IMR-90 (cell line): ENCODE results near the gene CNTN5. TPM values are rescaled to one million over a fixed set of nuclear protein-coding genes. Genes with fewer than 3 reads are reported as not detected.

Source experiments
- ATAC-seq: fragments of 200-7000 bp; cut with Tn5 transposase; 2 replicates; pipeline ENCODE4 v1.9.1; 2020; ENCODE audit warnings: low read depth, mild to moderate bottlenecking, moderate library complexity
- BruUV-seq: library from RNA; stranded (reverse); fragments of 400-500 nt; replicated peaks from 2 replicates; lab custom pipeline; 2021; lab: Mats Ljungman, UMichigan
- CTCF ChIA-PET: fragments of 300-600 bp; formaldehyde crosslinking; extraction: SDS; loops from one replicate; lab custom pipeline; 2021; ENCODE audit warnings: antibody characterized with exemption; lab: Yijun Ruan, JAX
- POLR2A ChIA-PET: fragments of 300-600 bp; sonication (Branson Sonifier 250); formaldehyde crosslinking; loops from one replicate; lab custom pipeline; 2022; ENCODE audit warnings: antibody characterized with exemption; ENCODE audit not compliant: unreplicated experiment; lab: Charles Lee
- DNase-seq: peaks from one replicate; pipeline ENCODE4 v3.0.0; 2013
- H2AFZ ChIP-seq: replicated peaks from 2 replicates; pipeline ENCODE3; 2013; ENCODE audit warnings: low read length, mild to moderate bottlenecking; ENCODE audit not compliant: poor library complexity
- H2AK5ac ChIP-seq: 2 replicates; pipeline ENCODE4 v1.6.1; 2013; ENCODE audit warnings: low read depth, low read length, inconsistent platforms
- H2AK9ac ChIP-seq: replicated peaks from 2 replicates; pipeline ENCODE3; 2013; ENCODE audit warnings: mild to moderate bottlenecking, low read depth, low read length, moderate library complexity; ENCODE audit not compliant: poor library complexity
- H2BK120ac ChIP-seq: 2 replicates; pipeline ENCODE4 v1.6.1; 2013; ENCODE audit warnings: low read depth, low read length, inconsistent platforms
- H2BK15ac ChIP-seq: 3 replicates; pipeline ENCODE4 v1.6.1; 2013; ENCODE audit warnings: low read depth, low read length, inconsistent platforms
- H2BK20ac ChIP-seq: 2 replicates; pipeline ENCODE4 v1.6.1; 2013; ENCODE audit warnings: low read depth, mild to moderate bottlenecking, inconsistent platforms, low read length, moderate library complexity
- H2BK5ac ChIP-seq: 2 replicates; pipeline ENCODE4 v1.6.1; 2013; ENCODE audit warnings: mild to moderate bottlenecking, low read depth, low read length, inconsistent platforms; ENCODE audit not compliant: poor library complexity, severe bottlenecking
- H3K14ac ChIP-seq: replicated peaks from 2 replicates; pipeline ENCODE4 v1.6.1; 2013; ENCODE audit warnings: low read depth, low read length, inconsistent platforms
- H3K18ac ChIP-seq: 2 replicates; pipeline ENCODE4 v1.6.1; 2013; ENCODE audit warnings: low read depth, low read length, control low read depth
- H3K23ac ChIP-seq: 2 replicates; pipeline ENCODE4 v1.6.1; 2013; ENCODE audit warnings: low read depth, low read length, inconsistent platforms
- H3K27ac ChIP-seq: 2 replicates; pipeline ENCODE4 v1.5.1; 2013; ENCODE audit warnings: mild to moderate bottlenecking, control low read depth, low read length; ENCODE audit not compliant: insufficient read depth
- H3K27me3 ChIP-seq: 2 replicates; pipeline ENCODE4 v1.6.1; 2013; ENCODE audit warnings: low read length; ENCODE audit not compliant: control insufficient read depth, insufficient read depth
- H3K36me3 ChIP-seq: 2 replicates; pipeline ENCODE4 v1.6.1; 2013; ENCODE audit warnings: low read length, mixed read lengths; ENCODE audit not compliant: control insufficient read depth, insufficient read depth
- H3K4ac ChIP-seq: 2 replicates; pipeline ENCODE4 v1.6.1; 2013; ENCODE audit warnings: low read depth, low read length, inconsistent platforms
- H3K4me1 ChIP-seq: 2 replicates; pipeline ENCODE4 v1.6.1; 2013; ENCODE audit warnings: low read length, mixed read lengths; ENCODE audit not compliant: control insufficient read depth, insufficient read depth
- H3K4me2 ChIP-seq: 2 replicates; pipeline ENCODE4 v1.6.1; 2013; ENCODE audit warnings: low read depth, mild to moderate bottlenecking, control low read depth, low read length, moderate library complexity
- H3K4me3 ChIP-seq: 2 replicates; pipeline ENCODE4 v1.5.1; 2013; ENCODE audit warnings: low read depth, mild to moderate bottlenecking, control low read depth, low read length, moderate library complexity; ENCODE audit not compliant: insufficient read depth
- H3K56ac ChIP-seq: 2 replicates; pipeline ENCODE4 v1.6.1; 2013; ENCODE audit warnings: low read length, inconsistent platforms; ENCODE audit not compliant: insufficient read depth; ENCODE audit errors: extremely low read depth
- H3K79me1 ChIP-seq, 2 experiments: 2 replicates each; pipeline ENCODE4 v1.6.1; 2013; ENCODE audit warnings: low read length in 2 of 2, inconsistent platforms in 1 of 2, low read depth in 1 of 2
- H3K9ac ChIP-seq: 2 replicates; pipeline ENCODE4 v1.6.1; 2013; ENCODE audit warnings: low read depth, low read length, control low read depth
- H3K9me1 ChIP-seq: 2 replicates; pipeline ENCODE4 v1.6.1; 2013; ENCODE audit warnings: low read length, inconsistent platforms; ENCODE audit not compliant: insufficient read depth
- H3K9me3 ChIP-seq: 2 replicates; pipeline ENCODE4 v1.6.1; 2013; ENCODE audit warnings: low read length; ENCODE audit not compliant: control insufficient read depth, insufficient read depth
- H4K20me1 ChIP-seq: 2 replicates; pipeline ENCODE4 v1.6.1; 2013; ENCODE audit warnings: low read length, inconsistent platforms; ENCODE audit not compliant: insufficient read depth
- H4K5ac ChIP-seq: 2 replicates; pipeline ENCODE4 v1.6.1; 2013; ENCODE audit warnings: mild to moderate bottlenecking, low read depth, low read length, control low read depth
- H4K8ac ChIP-seq, 2 experiments: 2 replicates each; pipeline ENCODE4 v1.6.1; 2013; ENCODE audit warnings: low read depth in 2 of 2, low read length in 2 of 2, control low read depth in 1 of 2, inconsistent platforms in 1 of 2
- H4K91ac ChIP-seq: 2 replicates; pipeline ENCODE4 v1.6.1; 2013; ENCODE audit warnings: low read depth, low read length, inconsistent platforms; ENCODE audit not compliant: insufficient read depth
- BHLHE40 ChIP-seq: fragments of 150-350 bp; IDR thresholded peaks from 2 replicates; pipeline ENCODE4 v1.6.1; 2016; ENCODE audit warnings: mild to moderate bottlenecking, low read depth, low read length
- CEBPB ChIP-seq: IDR thresholded peaks from 2 replicates; pipeline ENCODE4 v1.6.1; 2012; ENCODE audit warnings: low read depth, low read length, improper control_type of control experiment
- CHD1 ChIP-seq: IDR thresholded peaks from 2 replicates; pipeline ENCODE4 v1.6.1; 2012; ENCODE audit warnings: low read depth, low read length, improper control_type of control experiment
- FOS ChIP-seq: fragments of 150-350 bp; IDR thresholded peaks from 2 replicates; pipeline ENCODE4 v1.6.1; 2016; ENCODE audit warnings: low read depth, low read length
- MAFK ChIP-seq: IDR thresholded peaks from 2 replicates; pipeline ENCODE4 v1.6.1; 2012; ENCODE audit warnings: low read depth, low read length, improper control_type of control experiment
- MAZ ChIP-seq: IDR thresholded peaks from 2 replicates; pipeline ENCODE4 v1.6.1; 2012; ENCODE audit warnings: low read depth, mild to moderate bottlenecking, low read length, improper control_type of control experiment, moderate library complexity, borderline replicate concordance
- MXI1 ChIP-seq: IDR thresholded peaks from 2 replicates; pipeline ENCODE4 v1.6.1; 2012; ENCODE audit warnings: low read depth, mild to moderate bottlenecking, low read length, moderate library complexity, borderline replicate concordance
- NFE2L2 ChIP-seq: fragments of 150-350 bp; IDR thresholded peaks from 2 replicates; pipeline ENCODE4 v1.6.1; 2016; ENCODE audit warnings: low read depth, mild to moderate bottlenecking, low read length
- POLR2A ChIP-seq: IDR thresholded peaks from 2 replicates; pipeline ENCODE4 v1.6.1; 2012; ENCODE audit warnings: mild to moderate bottlenecking, low read depth, low read length
- RAD21 ChIP-seq: IDR thresholded peaks from 2 replicates; pipeline ENCODE4 v1.6.1; 2012; ENCODE audit warnings: low read length, improper control_type of control experiment
- RCOR1 ChIP-seq: IDR thresholded peaks from 2 replicates; pipeline ENCODE4 v1.6.1; 2012; ENCODE audit warnings: mild to moderate bottlenecking, low read length, improper control_type of control experiment; ENCODE audit not compliant: insufficient replicate concordance
- RFX5 ChIP-seq: IDR thresholded peaks from 2 replicates; pipeline ENCODE4 v1.8.0; 2012; ENCODE audit warnings: low read depth, mild to moderate bottlenecking, low read length, moderate library complexity
- SMC3 ChIP-seq: fragments of 150-350 bp; IDR thresholded peaks from 2 replicates; pipeline ENCODE4 v1.6.1; 2016; ENCODE audit warnings: low read depth, mild to moderate bottlenecking, antibody characterized with exemption, low read length, moderate library complexity
- WGBS, 2 experiments: methylation state at CpG; one replicate each; pipeline versions ENCODE4 v1.1.5 to v1.1.7; 2013; ENCODE audit warnings: missing lambda C conversion rate in 2 of 2; ENCODE audit not compliant: insufficient read length in 1 of 2; ENCODE audit errors: extremely low coverage in 2 of 2; 5-methylcytosine and 5-hydroxymethylcytosine counted together
- dilution Hi-C: fragments of 300-500 bp; cut with HindIII; formaldehyde crosslinking; loops from one replicate; pipeline ENCODE4 v1.14.3; 2018; ENCODE audit warnings: low sequenced_read_pairs; ENCODE audit not compliant: unreplicated experiment
- in situ Hi-C: fragments of 300-500 bp; cut with MboI; formaldehyde crosslinking; loops from 3 replicates; pipeline ENCODE4 v1.14.3; 2019; ENCODE audit warnings: low sequenced_read_pairs, inconsistent platforms, mixed read lengths
- intact Hi-C: fragments of 100-400 bp; cut with micrococcal nuclease; formaldehyde crosslinking; loops from 2 replicates; pipeline ENCODE4 v1.10.0; 2022
- polyA plus RNA-seq, 3 experiments: library from polyadenylated mRNA; depleted of rRNA; stranded (reverse); fragments of >200 nt; gene quantifications; 2 replicates each; pipeline ENCODE4 v1.2.3, GENCODE V29; 2012; ENCODE audit warnings: low replicate concordance in 1 of 3
- total RNA-seq: library from RNA; depleted of rRNA; stranded (reverse); fragments of >200 nt; gene quantifications from 2 replicates; pipeline ENCODE4 v1.2.3, GENCODE V29; 2012
- TF ChIP-seq, protein P1 (sequence below): conservative IDR thresholded peaks from 2 replicates; pipeline ENCODE4 v1.5.1; 2012; ENCODE audit warnings: mild to moderate bottlenecking, low read depth, low read length, improper control_type of control experiment
- TF ChIP-seq, protein P2 (sequence below): fragments of 150-350 bp; IDR thresholded peaks from 2 replicates; pipeline ENCODE4 v1.6.1; 2017; ENCODE audit warnings: mild to moderate bottlenecking, antibody characterized with exemption, low read length, low read depth
- TF ChIP-seq, protein P3 (sequence below): fragments of 150-350 bp; IDR thresholded peaks from 2 replicates; pipeline ENCODE4 v1.6.1; 2016; ENCODE audit warnings: low read depth, mild to moderate bottlenecking, low read length, moderate library complexity, borderline replicate concordance

Gene CNTN5
- total and polyA plus RNA-seq, 2 of the 4 experiments (the other 2 are of a cell fraction), result not detected

- Histone ChIP-seq H3K4me2 (no peak overlapping the region), H2BK120ac (no peak overlapping the region), H3K14ac (no peak overlapping the region), H2AFZ (no peak overlapping the region), H4K91ac (no peak overlapping the region), H4K8ac (no peak overlapping the region), H3K9me1 (no peaks in the 10 kb centered on the region), H3K27me3 (no peaks in the 10 kb centered on the region), H3K79me1 (no peaks in the 10 kb centered on the region), H4K20me1 (no peaks in the 10 kb centered on the region), H3K56ac (no peak overlapping the region), H2AK5ac (no peak overlapping the region), H2AK9ac (no peak overlapping the region), H3K23ac (no peak overlapping the region), H3K27ac (no peak overlapping the region), H2BK20ac (no peak overlapping the region), H2BK5ac (no peak overlapping the region), H3K4ac (no peak overlapping the region), H3K4me1 (no peaks in the 10 kb centered on the region), H2BK15ac (no peak overlapping the region), H3K4me3 (no peak overlapping the region), H3K9ac (no peak overlapping the region), H3K36me3 (no peaks in the 10 kb centered on the region), H3K18ac (no peak overlapping the region), H3K9me3 (no peaks in the 10 kb centered on the region), H4K5ac (no peak overlapping the region)
- CTCF ChIA-PET, result no interaction called here
- POLR2A ChIA-PET, result no interaction called here
- intact Hi-C loops, result no loop called here
- TF ChIP-seq CHD1, result no peak
- no peak for TF ChIP-seq RFX5
- TF ChIP-seq RCOR1, result no peak
- no peak for TF ChIP-seq MAZ
- no peak for TF ChIP-seq MXI1
- no peak for TF ChIP-seq SMC3
- TF ChIP-seq MAFK, result no peak
- TF ChIP-seq BHLHE40, result no peak
- TF ChIP-seq, protein P1, sequence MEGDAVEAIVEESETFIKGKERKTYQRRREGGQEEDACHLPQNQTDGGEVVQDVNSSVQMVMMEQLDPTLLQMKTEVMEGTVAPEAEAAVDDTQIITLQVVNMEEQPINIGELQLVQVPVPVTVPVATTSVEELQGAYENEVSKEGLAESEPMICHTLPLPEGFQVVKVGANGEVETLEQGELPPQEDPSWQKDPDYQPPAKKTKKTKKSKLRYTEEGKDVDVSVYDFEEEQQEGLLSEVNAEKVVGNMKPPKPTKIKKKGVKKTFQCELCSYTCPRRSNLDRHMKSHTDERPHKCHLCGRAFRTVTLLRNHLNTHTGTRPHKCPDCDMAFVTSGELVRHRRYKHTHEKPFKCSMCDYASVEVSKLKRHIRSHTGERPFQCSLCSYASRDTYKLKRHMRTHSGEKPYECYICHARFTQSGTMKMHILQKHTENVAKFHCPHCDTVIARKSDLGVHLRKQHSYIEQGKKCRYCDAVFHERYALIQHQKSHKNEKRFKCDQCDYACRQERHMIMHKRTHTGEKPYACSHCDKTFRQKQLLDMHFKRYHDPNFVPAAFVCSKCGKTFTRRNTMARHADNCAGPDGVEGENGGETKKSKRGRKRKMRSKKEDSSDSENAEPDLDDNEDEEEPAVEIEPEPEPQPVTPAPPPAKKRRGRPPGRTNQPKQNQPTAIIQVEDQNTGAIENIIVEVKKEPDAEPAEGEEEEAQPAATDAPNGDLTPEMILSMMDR, result no peak
- TF ChIP-seq FOS, result no peak
- TF ChIP-seq, protein P2, sequence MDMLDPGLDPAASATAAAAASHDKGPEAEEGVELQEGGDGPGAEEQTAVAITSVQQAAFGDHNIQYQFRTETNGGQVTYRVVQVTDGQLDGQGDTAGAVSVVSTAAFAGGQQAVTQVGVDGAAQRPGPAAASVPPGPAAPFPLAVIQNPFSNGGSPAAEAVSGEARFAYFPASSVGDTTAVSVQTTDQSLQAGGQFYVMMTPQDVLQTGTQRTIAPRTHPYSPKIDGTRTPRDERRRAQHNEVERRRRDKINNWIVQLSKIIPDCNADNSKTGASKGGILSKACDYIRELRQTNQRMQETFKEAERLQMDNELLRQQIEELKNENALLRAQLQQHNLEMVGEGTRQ, result no peak
- TF ChIP-seq, protein P3, sequence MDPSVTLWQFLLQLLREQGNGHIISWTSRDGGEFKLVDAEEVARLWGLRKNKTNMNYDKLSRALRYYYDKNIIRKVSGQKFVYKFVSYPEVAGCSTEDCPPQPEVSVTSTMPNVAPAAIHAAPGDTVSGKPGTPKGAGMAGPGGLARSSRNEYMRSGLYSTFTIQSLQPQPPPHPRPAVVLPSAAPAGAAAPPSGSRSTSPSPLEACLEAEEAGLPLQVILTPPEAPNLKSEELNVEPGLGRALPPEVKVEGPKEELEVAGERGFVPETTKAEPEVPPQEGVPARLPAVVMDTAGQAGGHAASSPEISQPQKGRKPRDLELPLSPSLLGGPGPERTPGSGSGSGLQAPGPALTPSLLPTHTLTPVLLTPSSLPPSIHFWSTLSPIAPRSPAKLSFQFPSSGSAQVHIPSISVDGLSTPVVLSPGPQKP, result no peak
- no peak for TF ChIP-seq POLR2A
- TF ChIP-seq RAD21, result no peak
- no peak for TF ChIP-seq NFE2L2
- no peak for TF ChIP-seq CEBPB
- dilution Hi-C loops, result no loop called here
- BruUV-seq, result no TSS peak
- ATAC-seq (no peak), DNase-seq (peak; percentile 3)
- in situ Hi-C loops, result no loop called here
- no CpG with 5 or more reads among the region's 4 CpGs for WGBS, 2 experiments
Observed at GRCh38 chr11:99592266-99592665, 571.5 kb downstream of the CNTN5 start.
